NCI-H2171 treated with DMSO at 0.1 percent for 48 hours (cell line): Measurements from ENCODE around the gene DROSHA.

Source experiments
- DNase-seq: peaks from one replicate; lab custom pipeline; 2025; lab: John Stamatoyannopoulos, UW

DROSHA gene

DNA sequence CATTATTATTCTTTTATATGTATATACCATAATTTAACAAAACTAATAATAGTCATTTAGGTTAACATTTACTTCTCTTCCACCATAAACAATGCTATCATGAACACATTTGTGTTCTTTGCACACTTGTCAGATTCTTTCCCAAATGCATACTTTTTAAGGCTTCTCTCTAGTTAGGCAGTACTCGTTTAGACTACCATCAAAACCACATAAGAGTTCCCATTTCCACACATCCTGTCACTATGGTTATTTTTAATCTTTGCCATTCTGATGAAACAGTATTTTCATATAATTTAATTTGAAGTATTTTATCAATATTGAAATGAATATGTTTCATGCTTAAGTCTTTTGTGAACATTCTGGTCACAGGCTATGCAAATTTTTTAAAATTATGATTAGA lies 15.1 kb downstream of the DROSHA start:
- DNase-seq, result no peak

GRCh38 chr5:31511305-31511704 lies 20.6 kb downstream of the DROSHA start:
- DNase-seq, result no peak

DNA sequence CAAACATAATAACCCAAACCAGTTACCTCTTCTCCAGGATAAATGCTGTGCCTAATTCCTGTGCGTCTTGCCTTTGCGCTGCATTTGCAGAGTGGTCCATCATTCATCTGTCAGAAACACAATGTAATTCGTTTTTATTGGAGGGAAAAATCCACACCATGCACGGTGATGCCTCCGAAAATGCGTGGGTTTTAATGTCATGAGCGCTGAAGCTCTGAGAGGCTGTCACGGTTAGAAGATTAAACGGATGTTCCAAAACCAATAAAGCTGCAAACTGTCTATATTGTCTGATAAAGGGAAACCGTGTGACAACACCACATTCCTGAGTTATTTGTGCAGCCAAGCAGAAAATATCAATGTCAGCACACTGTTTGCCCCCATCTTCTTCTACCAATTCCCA lies 27.4 kb downstream of the DROSHA start:
- DNase-seq, result no peak

DNA sequence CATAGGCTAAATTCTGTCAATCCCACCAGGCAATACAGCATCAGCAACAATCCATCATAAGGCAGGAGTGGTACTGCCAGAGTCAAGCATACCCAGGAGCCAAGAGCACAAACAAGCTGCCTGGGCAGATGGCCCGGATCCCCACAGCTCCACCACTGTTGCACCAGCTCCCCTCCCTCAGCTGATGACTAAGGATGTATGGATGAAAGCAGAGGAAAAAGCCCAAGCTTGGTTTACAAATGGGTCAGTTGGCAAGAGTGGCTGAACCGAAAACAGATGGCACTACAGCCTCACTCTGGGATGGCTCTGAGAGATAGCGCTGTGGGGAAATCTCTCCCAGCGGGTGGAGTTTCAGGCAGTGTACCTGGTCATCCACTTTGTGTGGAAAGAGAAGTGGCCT lies 29.4 kb downstream of the DROSHA start:
- peak; percentile 3 for DNase-seq

DNA sequence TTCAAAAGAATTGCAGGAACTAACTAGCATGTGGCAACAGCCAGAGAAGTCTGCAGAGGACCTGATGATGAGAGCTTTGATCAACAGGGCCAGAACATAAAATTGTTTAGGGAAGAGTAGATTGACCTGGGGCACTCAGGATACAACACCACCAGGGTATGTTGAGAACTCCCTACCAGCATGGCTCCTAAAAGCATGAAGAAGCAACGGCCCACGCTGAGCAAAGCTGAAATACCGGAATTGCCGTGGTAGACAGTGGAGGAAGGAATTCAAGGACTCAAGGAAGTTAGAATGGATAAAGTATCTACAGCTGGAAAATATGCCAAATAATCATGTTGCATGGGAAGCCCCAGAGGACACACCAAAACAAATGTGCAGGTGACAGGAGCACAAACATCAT lies 31.6 kb downstream of the DROSHA start:
- no peak for DNase-seq

DNA sequence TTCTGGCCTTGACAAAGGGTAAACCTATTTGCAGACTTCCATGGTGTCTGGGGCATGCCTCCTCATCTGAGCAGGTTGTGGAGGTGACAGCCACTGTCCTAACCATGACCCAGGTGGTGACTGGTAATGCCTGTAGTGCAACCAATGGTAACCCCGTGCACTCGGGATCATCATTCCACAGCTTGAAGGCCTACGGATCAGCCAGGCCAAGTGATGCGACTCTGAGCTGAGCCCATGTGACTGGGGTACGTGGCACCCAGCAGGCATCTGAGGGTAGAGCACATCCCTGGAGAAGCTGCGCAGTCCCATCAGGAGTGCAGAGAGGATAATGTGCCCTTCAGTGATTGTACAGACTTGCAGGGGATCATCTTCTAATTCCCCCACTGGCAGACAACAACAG lies 35.0 kb downstream of the DROSHA start:
- no peak for DNase-seq

DNA sequence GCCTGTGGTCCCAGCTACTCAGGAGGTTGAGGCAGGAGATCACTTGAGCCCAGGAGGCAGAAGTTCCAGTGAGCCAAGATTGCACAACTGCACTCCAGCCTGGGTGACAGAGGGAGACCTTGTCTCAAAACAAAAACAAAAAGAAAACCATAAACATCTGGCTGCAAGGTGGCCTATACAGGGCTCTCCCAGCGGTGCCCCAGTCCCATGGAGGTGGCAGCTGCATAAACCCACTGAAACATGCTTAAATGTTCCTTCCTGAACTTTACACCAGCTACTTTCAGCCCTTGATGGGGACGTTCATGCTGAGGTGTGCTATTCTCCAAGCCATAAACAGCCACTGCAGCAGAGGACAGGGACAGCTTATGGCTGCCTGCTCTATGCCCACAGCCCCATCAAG lies 35.6 kb downstream of the DROSHA start:
- DNase-seq, result no peak

- no peak for DNase-seq
Measured at GRCh38 chr5:31495336-31495735, 36.6 kb downstream of the DROSHA start.

DNA sequence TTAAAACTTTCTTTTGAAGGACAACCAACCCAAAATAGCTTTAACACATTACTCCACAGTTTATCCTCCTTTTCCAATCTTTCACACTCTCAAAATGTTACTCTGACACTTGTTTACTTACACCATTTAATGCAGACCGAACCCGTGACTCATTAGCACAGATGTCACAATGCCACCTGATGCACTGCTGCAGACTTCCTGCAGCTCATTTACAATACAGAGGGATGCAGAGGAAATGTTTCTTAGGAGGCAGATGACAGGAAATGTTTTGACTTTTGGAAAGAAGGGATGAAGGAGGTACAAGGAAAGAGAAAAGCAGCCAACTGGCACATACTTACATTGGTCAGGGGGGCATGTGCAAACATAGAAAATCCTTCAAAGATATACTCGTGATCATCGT lies 39.0 kb downstream of the DROSHA start:
- peak; percentile 38 for DNase-seq

DNA sequence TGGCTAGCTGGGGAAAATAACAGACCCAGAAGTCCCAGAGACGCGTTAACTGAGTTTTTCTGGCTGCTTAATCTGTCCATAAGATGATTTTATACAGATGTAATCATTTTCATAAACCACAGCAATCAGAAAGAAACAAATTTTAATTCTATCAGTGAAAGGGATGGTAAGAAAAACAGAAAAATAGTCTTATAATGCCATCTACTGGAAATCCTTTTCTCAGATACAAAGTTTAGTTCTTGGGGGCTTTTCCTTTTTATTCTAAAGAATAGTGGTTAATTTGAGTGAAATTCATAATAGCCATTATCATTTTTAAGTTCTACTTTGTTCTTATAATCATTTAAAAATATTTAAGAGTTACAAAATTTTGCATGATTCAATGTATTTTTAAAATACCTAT lies 44.4 kb downstream of the DROSHA start:
- DNase-seq, result no peak

DNA sequence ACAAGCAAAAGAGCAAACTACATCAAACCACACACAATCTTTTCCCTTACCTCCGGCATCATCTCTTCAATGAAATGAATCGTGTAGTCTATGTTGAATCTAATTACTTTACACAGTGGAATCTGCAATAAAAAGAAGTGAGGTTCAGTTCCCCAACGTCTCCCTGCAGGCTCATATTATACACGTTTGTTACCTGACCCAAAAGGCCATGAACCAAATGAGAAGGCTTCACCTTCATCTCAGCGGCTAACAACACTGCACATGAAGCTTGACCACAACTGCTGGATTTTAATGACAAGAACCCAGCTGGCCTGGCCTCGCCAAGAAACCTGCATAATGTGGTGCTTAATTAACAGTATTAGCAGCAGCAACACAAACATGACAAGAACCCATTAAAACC lies 45.5 kb downstream of the DROSHA start:
- no peak for DNase-seq

DNA sequence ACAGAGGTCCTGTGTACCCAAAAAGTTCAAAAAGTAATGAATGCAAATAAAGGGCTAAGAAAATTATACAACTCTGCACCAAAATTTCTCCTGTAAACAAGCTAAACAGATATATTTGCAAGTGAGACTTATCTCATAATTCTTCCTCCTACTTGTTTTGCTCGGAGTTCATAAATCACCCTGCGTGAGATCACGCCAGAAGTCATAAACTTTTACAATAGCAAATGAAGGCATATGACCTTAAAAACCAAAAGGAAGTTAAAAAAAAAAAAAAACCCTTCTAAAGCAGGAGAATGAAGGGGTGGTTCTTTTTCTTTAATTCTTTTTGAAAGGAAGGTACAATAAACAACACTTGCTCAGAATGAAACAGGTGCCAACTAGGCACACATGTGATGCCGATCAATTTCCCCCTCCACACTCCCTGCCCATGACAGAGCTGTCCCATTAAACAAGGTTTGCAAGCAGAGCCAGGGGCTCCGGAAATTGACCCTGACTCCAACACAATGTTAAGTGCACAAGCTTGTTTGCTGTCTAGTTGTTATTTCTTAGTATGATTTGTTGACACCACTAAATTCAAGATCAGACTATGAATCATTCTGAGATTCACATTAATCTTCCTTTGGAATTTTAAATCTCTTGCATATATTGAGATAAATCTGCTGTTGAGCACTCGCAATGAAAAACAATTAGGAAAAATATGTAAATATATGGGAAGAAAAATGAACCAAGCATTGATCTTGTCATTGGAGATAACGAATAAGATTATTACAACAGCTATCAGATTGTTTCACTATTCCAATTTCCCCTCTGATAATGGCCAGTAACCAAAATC lies 46.3 kb downstream of the DROSHA start:
- DNase-seq, result no peak

- DNase-seq, result no peak
Measured at GRCh38 chr5:31481531-31482165, 50.2 kb downstream of the DROSHA start.

DNA sequence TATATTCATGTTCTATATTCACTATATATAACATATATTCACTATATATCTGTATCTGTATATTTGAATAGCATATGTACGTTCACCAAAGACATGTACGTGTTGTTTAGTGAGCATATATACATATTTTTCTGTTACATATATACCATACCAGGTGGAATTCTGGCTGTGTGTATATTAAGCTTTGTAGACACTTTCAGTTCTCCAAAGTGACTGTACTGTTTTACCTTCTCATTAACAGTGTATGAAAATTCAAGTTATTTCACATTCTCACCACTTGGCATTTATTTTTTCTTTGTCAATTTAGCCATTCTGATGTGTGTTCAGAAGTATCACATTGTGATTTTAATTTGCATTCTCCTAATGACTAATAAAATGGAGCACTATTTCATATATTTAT lies 52.2 kb downstream of the DROSHA start:
- no peak for DNase-seq

- DNase-seq, result no peak
Measured at GRCh38 chr5:31478901-31479300, 53.0 kb downstream of the DROSHA start.

- no peak for DNase-seq
Measured at GRCh38 chr5:31477971-31478370, 53.9 kb downstream of the DROSHA start.

DNA sequence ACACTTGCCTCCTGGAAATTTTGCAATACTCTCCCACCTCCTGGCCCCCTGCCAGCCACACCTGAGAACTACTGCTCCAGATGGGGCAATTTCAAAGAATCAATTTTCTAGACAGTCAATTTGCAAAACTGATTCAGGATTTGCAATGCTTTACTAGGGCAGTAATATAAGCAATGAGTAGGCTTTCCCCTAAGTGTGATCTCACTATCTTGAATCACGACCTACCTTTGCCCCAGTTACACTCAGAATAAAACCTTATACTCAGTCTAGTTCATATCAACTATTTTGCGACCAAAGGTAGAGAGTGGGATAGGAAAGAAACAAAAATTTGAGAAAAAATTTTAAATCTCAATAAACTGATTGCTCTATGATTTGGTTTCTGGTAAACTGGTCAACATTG lies 54.4 kb downstream of the DROSHA start:
- peak; percentile 37 for DNase-seq

- no peak for DNase-seq
Measured at GRCh38 chr5:31476738-31477141, 55.2 kb downstream of the DROSHA start.

DNA sequence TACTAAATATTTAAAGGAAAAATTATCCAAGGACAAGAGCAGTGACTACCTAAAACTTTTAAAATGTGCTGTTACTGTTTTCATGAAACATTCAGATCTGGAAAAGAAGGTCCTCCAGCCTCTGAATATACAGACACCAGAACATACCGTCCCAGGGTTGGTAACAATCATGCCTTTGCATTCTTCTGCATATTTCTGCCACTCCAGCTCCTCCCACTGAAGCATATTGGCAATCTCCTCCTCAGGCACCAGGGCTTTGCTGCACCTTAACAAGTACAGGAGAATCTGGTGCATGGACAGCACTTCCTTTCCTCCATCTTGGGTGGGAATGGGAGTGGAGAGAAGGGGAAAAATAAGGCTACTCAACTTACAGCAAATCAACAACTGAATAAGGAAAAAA lies 60.0 kb downstream of the DROSHA start:
- DNase-seq, result no peak

DNA sequence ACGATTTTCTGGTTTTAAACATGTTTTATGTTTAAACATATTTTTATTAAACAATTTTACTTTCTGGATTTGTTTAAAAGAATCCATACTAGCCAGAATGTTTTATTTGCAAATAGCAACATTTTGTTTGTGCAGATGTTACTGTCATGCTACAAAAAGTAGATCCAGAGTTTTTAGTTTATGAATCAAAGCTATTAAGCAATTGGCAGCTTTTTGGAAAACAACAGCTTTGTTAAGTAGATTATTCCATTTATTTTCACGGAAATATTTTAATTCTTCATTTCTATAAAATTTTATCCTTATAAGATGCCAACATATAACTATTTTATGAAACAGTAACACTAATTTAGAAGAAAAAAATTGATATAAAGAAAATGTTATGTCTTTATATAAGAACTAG lies 60.9 kb downstream of the DROSHA start:
- DNase-seq, result no peak

- DNase-seq, result no peak
Measured at GRCh38 chr5:31470608-31471007, 61.3 kb downstream of the DROSHA start.

GRCh38 chr5:31469886-31470285 lies 62.0 kb downstream of the DROSHA start:
- no peak for DNase-seq

- no peak for DNase-seq
Measured at GRCh38 chr5:31469466-31469865, 62.4 kb downstream of the DROSHA start.

DNA sequence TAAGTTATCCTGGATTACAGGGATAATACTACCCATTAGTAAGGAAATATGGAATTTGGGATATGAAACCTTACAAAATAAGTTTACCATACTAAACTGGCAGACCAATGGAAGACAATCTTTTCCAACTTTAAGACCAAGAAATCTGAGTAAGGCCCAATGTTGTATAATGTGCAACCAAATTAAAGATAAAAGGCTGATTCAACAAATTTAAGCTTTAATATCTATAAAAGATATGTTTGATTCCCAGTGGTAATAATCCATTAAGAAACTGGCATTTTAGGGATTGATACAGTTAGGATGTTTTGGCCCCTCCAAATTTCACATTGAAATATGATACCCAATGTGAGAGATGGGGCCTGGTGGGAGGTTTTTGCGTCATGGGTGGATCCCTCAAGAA lies 66.6 kb downstream of the DROSHA start:
- DNase-seq, result no peak
